Activated CD8-positive, alpha-beta memory T cell treated with anti-CD3 and anti-CD28 coated beads for 24 hours (primary cell): Measurements from ENCODE around the gene SURF2.
"Not testable (repeated sequence)": the region's sequence is repeated elsewhere in the genome, so short reads cannot be mapped to it uniquely, and the experiment has no call there.

Experiments
- DNase-seq: peaks from one replicate; pipeline ENCODE4 v3.0.0-alpha.2; 2020

Gene SURF2

DNA sequence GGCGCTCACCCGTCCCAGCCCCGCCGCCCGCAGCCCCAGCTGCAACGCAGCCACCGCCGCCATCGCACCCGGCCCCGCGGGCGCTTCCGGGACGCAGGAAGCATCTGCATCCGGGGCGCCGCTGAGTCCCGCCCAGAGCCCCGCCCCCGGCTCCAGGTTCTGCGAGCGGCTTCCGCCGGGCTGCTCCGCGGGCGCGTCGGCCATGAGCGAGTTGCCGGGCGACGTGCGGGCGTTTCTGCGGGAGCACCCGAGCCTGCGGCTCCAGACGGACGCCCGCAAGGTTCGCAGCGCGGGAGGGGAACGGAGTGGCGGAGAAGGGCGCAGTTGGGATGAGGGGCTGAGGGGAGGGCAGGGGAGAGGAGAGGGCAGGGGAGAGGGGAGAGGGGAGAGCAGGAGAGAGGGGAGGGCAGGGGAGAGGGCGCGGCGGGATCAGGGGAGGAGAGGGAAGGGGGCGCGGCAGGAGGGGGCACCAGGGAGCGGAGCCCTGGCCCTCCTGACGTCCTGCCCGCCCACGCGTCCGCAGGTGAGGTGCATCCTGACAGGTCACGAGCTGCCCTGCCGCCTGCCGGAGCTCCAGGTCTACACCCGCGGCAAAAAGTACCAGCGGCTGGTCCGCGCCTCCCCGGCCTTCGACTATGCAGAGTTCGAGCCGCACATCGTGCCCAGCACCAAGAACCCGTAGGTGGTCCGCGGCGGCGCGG, at the start of gene SURF2, which contains the start of gene SURF1:
Gene SURF2 (plus strand): TSS at position 160 of the 701 bp plus-strand sequence. CDS start 43 bp downstream, at position 203.
Gene SURF1 (minus strand): TSS at position 97 of the 701 bp plus-strand sequence. CDS start 34 bp downstream, at position 63.
- peak; percentile 94 for DNase-seq

DNA sequence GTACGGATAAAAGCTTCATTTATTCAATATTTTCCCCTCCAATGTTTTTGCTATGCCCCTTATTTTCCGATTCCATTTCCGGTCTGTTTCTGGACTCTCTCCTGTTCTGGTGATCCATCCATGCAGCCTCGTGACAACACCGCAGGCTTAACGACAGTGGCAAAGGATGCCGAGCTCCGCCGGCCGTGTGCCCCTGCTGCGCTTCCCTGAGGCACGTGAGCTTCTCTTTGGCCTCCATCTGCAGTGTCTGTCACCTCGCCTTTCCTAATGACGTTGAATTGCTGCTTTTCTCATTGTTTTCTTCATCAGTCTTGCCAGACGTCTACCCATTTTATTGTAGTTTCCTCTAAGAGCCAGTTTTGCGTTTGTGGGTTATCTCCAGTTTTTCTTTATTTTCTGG, 49.0 kb upstream of the SURF2 start:
- DNase-seq = no peak

DNA sequence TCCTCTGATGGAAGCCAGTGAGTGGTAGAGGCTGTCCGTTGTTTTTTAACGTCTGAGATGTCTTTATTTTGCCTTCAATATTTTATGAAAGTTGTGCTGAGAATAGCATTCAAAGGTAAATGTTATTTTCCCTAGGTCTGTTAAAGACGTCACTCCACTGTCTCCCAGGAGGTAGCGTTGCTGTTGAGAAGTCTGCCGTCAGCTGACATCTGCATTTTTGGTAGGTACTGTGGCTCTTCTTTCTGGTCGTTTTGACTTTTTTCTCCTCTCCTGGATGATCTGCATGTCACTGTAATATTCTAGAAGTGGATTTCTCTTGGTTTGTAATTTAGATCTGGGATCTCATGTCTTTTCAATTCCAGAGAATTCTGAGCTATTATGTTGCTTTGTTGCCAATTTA, 46.7 kb upstream of the SURF2 start:
- no peak for DNase-seq

DNA sequence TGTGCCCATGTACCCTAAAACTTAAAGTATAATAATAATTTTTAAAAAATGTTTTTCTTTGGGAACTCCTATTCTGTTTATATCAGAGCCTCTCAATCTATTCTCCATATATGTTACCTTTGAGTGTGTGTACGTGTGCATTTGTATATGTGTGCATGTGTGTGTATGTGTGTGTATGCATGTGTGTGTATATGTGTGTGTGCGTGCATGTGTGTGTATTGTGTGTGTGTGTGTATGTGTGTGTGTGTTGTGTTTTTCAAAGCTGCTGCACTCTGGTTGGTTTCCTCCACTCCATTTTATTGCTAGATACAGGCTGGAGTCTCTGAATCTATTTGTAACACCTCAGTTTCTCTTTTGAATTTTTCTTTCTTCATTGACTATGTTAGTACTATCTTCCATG, 40.4 kb upstream of the SURF2 start:
- DNase-seq = no peak

DNA sequence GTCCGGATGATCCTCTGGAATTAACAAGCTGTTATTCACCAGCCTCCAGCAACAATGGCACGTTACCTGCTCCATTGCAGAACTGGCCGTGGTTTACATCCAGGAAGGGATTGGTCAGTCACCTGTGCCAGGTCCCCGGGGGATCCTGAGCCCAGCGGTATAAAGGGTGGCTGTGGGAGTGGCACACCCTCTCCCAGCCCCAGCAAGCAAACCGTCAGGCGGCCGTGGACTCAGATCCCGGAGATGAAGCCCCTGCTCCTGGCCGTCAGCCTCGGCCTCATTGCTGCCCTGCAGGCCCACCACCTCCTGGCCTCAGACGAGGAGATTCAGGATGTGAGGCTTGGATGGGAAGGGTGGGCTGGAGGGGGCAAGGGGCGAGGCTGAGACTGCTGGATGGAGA, 38.8 kb upstream of the SURF2 start:
- not testable (repeated sequence) for DNase-seq

DNA sequence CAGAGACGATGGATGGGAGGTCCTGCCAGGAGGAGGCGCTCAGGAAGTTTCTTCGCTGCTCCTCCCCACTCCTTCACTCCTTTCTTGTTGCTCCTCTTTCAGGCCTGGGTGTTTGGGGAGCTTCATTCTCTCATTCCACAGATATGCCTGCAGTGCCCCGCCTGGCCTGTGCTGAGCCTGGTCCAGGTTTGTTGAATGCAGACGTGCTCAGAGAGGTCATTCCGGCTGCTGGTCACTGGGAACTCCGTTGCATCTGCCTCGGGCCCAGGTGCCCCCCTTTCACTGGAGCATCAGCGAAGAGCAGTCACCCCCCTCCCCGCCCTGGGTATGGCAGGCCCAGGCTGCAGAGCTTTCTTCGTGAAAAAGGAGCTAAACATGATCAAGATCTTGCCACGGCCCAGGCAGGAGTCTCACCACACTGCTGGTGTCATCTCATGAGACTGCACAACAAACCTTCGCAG, 35.9 kb upstream of the SURF2 start:
- no peak for DNase-seq

DNA sequence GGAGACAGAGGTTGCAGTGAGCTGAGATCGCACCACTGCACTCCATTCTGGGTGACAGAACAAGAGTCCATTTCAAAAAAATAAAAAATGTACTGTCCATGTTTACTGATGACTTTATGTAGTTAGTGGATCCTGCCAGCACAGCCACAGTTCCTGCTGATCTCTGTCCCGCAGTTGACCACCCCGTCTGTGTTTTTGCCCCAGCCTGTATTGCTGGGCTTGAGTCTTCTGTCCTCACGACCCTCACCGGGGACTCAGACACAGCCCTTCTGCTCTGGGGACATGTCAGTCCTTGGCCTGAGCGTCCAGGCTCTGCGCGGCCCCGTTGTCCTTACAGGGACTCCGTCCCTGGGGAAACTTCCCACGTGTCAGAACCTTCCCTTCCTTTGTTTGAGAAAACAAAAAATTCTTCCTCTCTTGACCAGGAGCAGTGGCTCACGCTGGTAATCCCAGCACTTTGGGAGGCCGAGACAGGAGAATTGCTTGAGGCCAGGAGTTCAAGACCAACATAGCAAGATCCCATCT, 34.9 kb upstream of the SURF2 start:
- no peak for DNase-seq

DNA sequence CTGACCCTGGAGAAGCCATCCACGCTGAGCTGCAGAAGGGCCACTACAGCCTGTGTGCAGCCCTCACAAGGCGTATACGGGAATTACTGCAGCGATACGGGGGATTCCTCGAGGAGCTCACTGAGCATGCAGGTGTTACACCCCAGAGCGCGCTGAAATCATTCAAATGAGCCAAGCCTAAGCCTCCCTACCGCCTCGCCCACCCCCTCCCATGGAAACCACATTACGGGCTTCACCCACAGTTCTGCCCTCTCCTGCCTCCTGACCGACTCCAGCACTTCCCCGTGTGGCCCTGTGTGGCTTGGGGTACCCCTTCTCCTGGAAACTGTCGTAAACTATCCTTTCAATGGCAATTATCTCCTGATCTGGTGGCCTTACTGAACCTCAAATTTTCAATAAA, 33.6 kb upstream of the SURF2 start:
- DNase-seq = no peak

DNA sequence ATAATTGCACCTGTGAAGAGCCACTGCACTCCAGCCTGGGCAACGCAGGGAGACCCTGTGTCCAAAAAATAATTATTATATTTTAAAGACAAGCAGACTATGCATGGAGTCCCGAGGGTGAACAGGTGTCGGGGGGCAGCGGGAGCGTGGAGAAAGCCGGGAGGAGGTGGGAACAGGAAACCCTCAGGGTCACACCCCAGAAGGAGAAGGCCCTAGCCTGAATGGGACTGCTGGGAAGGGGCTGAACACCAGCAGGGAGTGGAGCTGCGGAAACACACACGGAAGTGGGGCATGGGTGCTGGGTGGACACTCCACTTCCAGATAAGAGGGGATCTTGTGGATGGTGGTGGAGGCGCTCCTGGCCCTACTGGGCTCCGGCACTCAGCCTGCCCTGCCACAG, 33.1 kb upstream of the SURF2 start:
- no peak for DNase-seq

DNA sequence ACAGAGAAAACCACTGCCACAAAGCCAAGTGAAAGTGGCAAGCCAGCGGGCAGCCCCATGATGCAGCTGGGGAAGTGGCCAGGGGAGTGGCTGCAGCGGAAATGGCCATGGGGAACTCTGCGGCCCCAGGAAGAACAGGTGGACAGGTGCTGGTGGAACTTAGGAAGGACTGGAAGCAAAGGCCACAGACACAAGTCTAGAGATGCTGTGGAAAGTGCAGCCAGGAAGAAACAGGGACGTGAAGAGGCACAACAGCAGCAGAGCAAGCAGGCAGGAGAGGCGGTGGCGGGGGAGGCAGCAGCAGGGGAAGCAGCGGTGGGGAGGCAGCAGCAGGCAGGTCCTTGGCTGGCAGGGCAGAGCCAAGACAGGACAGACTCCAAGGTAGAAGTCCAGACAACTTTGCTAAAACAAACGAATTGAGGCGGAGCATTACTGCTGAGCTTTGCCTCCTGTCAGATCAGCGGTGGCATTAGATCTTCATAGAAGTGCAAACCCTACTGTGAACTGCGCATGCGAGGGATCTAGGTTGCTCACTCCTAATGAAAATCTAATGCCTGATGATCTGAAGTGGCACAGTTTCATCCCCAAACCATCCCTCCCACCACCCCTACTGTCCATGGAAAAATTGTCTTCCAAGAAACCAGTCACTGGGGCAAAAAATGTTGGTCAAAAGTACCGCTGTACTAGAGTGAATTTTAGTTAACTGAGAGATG, 32.2 kb upstream of the SURF2 start:
- no peak for DNase-seq

DNA sequence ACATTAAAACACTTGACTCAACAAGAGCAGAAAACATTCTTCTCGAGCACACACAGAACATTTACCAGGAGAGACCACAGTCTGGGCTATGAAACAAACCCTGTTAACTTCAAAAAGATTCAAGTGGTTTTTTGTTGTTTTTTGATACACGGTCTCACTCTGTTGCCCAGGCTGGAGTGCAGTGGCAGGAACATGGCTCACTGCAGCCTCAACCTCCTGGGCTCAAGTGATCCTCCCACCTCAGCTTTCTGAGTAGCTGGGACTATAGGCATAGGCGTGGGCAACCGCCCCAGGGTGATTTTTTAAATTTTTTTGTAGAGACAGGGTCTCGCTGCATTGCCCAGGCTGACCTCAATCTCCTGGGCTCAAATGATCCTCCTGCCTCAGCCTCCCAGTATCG, 29.3 kb upstream of the SURF2 start:
- not testable (repeated sequence) for DNase-seq

DNA sequence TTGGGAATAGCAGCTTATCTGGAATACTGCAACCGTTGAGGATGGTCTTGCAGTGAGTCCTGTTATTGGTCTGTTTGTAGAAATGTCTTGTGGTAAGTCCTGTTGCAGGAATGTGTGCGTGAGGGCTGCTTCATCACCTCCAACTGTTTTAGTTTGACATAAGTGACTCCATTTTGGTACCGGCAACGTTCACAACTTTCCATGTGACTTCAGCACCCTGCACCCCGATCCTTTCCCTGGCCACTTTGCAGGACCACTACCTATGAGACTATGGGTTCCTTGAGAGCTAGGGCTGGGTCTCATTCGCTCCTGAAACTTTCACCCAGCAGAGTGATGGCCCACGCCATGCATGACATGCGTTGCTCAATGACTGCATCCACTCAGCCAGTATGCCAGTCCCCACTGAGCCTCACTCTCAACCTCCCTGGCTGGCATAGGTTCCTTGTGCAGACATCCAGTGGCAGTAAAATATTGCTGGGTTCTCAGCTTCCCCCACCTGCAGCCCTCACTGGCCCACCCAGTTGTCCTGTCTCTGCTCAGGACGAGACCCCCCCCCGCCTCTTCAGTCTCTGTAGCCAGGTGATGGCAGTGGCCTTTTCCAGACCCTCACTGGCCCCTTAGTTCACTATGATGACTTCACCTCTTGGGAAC, 28.4 kb upstream of the SURF2 start:
- DNase-seq = peak; percentile 54

DNA sequence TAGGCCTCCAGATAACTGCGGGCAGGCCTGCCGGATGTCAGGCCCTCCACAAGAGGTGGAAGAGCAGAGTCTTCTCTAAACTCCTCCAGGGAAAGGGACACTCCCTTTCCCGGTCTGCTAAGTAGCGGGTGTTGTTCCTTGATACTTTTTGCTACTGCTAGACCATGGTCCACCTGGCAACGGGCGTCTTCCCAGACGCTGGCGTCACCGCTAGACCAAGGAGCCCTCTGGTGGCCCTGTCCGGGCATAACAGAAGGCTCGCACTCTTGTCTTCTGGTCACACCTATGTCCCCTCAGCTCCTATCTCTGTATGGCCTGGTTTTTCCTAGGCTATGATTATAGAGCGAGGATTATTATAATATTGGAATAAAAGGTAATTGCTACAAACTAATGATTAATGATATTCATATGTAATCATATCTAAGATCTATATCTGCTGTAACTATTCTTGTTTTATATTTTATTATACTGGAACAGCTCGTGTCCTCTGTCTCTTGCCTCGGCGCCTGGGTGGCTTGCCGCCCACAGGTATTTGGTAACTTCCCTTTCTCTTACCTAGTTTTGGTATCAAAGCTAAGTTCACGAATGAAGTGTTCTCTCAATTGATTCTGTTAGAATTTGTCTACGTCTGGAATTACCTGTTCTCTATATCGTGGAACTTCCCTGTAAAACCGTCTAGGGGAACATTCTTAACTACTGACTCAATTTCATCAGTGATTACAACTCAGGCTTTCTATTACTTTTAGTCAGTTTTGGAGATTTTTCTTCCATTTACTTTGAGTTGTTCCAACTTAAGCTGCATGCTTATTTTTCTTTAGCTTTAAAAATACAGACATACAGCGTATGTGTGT, 26.8 kb upstream of the SURF2 start:
- DNase-seq = peak; percentile 59

DNA sequence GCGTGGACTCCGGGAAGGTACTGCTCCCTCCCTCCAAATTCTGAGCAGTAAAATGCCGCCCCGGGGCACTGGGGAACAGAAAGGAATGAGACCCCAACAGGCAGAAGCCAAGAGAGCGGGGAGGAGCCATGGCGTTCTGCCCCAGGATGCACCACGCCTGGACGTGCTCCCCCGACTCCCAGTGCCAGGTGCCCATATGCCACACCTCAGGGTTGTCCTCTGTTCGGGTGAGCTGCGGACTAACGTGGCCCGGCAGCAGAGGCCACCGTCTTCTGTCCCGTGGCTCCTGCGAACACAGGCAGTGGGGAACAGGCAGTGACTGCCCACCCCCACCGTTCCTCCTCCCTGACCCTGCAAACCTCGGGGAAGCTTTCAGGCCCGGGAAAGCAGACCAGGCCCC, 25.1 kb upstream of the SURF2 start:
- peak; percentile 56 for DNase-seq

DNA sequence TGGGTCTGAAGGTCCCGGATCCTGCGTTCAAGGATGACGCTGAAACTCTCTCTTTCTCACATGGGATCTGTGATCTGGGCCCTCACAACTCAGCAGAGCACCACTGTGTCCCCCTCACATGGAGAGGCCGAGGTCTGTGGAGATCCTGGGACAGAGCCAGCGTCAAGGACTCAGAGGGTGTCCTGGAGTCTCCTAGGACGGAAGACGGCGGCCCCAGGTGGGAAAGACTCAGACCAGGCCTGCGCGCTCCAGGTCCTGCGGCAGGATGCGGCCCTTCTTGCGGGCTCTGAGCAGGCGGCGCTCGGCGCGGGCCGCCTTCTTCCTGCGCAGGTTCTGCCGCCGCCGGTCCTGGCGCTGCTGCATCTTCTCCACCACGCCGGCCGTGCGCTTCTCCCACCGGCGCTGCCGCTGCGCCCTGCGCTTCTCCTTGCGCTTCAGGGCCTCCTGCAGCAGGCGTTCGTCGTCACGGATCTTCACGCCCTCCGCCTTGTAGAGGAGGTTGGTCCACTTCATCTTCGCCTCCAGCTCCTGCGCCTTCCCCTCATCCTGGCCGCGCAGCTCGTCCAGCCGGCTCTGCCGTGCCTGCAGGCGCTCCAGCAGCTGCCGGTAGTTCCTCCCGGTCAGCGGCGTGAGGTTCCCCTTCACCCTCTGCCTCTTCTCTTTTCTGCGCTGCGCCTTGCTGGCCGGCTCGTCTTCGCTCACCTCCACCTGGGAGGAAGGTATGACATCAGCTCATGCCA, 24.5 kb upstream of the SURF2 start:
- peak; percentile 41 for DNase-seq

DNA sequence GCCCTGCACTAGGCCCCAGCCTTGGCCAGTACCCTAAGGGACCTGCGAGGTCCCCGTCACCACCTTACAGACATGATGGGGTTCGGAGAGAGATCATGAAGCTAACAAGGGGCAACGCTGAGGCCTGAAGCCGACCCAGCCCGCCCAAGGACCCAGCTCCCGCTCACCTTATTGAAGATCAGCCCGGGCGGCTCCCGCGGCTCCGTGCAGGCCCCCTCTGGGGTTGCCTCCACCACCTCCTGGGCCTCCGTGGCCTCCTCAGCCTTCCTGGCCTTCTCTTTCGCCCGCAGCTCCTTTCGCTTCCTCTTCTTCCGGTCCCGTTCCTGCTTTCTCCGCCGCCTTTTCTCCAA, 24.0 kb upstream of the SURF2 start:
- peak; percentile 45 for DNase-seq

DNA sequence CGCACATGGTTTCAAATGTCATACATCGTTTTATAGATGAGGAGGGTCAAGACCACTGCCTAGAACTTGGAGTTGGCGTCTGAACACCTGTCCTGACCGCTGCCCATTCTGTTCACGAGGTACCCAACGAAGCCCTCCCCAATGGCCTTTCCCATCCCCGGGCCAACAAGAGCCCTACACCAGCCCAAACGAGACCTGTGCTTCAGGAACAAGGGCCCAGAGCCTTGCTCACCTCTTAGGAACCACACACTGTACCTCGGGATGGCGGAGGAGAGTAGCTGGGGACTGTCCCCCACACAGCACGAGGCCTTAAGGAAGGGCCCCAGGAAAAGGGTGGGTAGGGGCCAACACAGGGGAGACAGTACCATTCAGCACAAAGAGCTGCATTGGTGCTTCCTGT, 23.3 kb upstream of the SURF2 start:
- DNase-seq = no peak

DNA sequence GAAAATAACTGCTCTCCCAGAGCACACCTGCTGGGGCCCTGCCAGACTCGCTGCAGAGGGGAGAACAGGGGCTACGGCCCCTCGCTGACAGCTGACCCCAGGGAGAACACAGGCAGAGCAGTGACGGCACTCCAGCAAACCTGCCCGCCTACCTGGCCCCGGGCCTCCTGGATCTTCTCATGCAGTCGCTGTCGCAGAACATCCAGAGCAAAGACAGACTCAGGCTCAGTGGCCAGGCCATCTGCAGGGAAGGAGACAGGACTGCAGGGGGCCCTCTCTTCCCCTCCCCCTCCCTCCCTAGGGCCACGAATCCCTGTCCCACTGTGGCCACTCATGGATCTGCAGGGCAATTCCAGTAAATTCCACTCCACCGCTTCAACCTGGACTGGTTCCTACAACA, 22.8 kb upstream of the SURF2 start:
- DNase-seq = no peak

DNA sequence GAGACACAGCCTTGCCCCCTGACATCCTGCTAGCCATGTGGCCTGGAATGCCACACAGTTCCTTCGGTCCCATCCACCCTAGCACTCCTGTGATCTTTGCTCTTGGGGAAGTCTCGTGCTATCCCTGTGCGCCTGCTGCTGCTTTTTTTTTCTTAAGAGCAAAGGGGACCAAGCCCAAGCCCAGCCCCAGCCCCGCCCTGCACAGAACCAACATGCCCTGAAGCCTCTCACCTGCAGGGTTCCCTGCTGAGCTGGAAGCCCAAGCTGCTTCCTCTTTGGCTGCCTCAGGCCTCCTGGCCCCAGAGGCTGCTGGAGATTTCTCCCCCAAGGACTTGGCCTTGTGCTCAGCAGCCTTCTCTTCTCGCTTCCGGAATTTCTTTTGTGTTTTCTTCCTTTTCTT, 22.2 kb upstream of the SURF2 start:
- DNase-seq = no peak

DNA sequence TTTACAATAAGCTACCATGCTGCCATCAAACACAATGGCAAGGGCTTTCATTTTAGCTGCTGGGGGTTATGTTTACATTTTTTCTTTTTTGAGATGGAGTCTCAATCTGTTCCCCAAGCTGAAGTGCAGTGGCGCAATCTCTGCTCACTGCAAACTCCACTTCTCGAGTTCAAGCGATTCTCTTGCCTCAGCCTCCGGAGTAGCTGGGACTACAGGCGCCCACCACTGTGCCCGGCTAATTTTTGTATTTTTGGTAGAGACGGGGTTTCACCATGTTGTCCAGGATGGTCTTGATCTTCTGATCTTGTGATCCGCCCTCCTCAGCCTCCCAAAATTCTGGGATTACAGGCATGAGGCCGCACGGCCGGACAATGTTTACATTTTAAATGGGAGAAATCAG, 21.5 kb upstream of the SURF2 start:
- DNase-seq = not testable (repeated sequence)

DNA sequence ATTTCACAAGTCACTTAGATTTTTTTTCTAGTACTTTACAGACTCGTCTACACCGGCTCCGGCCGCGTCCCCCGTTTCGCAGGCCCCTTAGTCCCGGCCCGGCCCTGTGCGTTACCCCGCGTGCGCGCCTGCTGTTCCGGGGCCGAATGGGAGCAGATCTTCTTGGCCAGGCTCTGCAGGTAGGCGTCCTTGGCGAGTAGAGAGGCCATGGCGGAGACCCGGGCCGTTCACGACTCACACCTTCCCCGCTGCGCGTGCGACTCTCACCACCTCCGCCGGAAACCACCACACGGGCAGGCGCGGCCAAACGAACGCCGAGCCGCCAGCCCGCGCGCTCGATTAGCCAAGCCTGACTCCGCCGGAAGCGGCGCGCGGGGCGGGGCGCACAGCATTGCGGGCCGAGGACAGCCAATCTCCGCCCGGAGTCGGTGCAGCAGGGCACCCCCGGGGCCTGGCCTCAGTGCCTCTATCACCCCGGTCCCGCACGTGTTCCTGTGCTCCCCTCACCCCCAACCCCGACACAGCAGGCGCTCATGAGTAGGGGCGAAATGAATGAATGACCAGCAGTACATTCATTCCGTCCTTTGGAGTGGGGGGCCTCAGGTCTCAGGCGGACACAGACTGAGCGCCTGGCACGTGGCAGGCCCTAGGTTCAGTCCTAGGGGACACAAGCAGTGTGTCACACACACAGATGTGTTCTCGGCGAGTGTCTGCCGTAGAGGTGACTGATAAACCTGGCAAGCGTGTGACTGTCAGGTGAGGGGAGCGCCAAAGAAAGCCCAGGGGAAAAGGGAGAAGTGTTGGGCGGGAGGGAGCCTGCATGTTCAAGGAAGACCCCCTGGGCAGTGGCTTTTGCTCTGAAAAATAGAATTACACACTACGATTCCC, 20.2 kb upstream of the SURF2 start, which contains the start of gene SURF6:
Gene SURF6 (minus strand): TSS at position 265 of the 888 bp plus-strand sequence. CDS start 56 bp downstream, at position 209.
- peak; percentile 97 for DNase-seq
